Kidney (tissue), 14 donors: ENCODE measurements around the gene TANGO2. TPM values are rescaled to one million over a fixed set of nuclear protein-coding genes. Genes with fewer than 3 reads are reported as not detected.

Experiments used
- DNase-seq, 5 donors: peaks; one replicate each; pipeline ENCODE4 v3.0.0-alpha.2; 2013 to 2020
- FAIRE-seq: peaks from 2 replicates; lab custom pipeline; 2012; peaks lifted over from hg19 to GRCh38; lab: Jason Lieb, UNC
- H3K27ac ChIP-seq, 2 donors: one replicate each; pipeline ENCODE4 v1.7.0; 2013; ENCODE audit warnings: low read depth in 2 of 2, low read length in 2 of 2, inconsistent platforms in 1 of 2
- H3K27me3 ChIP-seq: one replicate; pipeline ENCODE4 v1.7.1; 2013; ENCODE audit warnings: low read length, inconsistent platforms; ENCODE audit not compliant: control insufficient read depth, insufficient read depth
- H3K36me3 ChIP-seq, 3 donors: one replicate each; pipeline versions ENCODE4 v1.7.0 to v1.7.1; 2013; ENCODE audit warnings: low read length in 3 of 3, control low read depth in 1 of 3, inconsistent platforms in 1 of 3; ENCODE audit not compliant: insufficient read depth in 3 of 3, control insufficient read depth in 2 of 3
- H3K4me1 ChIP-seq, 3 donors: one replicate each; pipeline versions ENCODE4 v1.7.0 to v1.7.1; 2013; ENCODE audit warnings: low read length in 3 of 3, inconsistent platforms in 1 of 3, low read depth in 1 of 3; ENCODE audit not compliant: control insufficient read depth in 2 of 3, insufficient read depth in 2 of 3
- H3K4me3 ChIP-seq, 3 donors: one replicate each; pipeline versions ENCODE4 v1.7.0 to v1.8.1; 2013; ENCODE audit warnings: low read length in 3 of 3, control low read depth in 1 of 3, inconsistent platforms in 1 of 3
- H3K9ac ChIP-seq, 3 donors: one replicate each; pipeline versions ENCODE4 v1.7.0 to v1.7.1; 2013; ENCODE audit warnings: low read length in 3 of 3, control low read depth in 1 of 3, inconsistent platforms in 1 of 3
- H3K9me3 ChIP-seq, 3 donors: one replicate each; pipeline versions ENCODE4 v1.7.0 to v1.7.1; 2013; ENCODE audit warnings: low read length in 3 of 3, control low read depth in 1 of 3, inconsistent platforms in 1 of 3; ENCODE audit not compliant: control insufficient read depth in 2 of 3, insufficient read depth in 1 of 3
- intact Hi-C: fragments of 100-400 bp; cut with DNase I; formaldehyde crosslinking; loops from one replicate; pipeline ENCODE4 v1.11.1; 2022
- polyA plus RNA-seq: library from polyadenylated mRNA; stranded (reverse); fragments of 350-450 nt; fragmentation: Illumina TruSeq; extraction: RNeasy Lipid Tissue Mini Kit (QIAGEN cat#74804); gene quantifications from one replicate; pipeline ENCODE4 v1.2.3, GENCODE V29; 2014; ENCODE audit warnings: low read depth, low replicate concordance; ENCODE audit not compliant: insufficient read depth
- total RNA-seq: library from RNA; stranded (reverse); fragmentation: NEBNext Ultra II Directional; extraction: Animal tissue kit (Norgen Biotek cat#: 25700); gene quantifications from one replicate; pipeline ENCODE4 v1.2.1, GENCODE V29; 2021
- TF ChIP-seq, protein P1 (sequence below): IDR thresholded peaks from 3 replicates; pipeline ENCODE4 v1.5.1; 2012; ENCODE audit warnings: mild to moderate bottlenecking, moderate library complexity, borderline replicate concordance; ENCODE audit not compliant: insufficient read depth; ENCODE audit errors: extremely low read depth
- donor health status: control.
- donor health status: control.
- donor health status: control.
- donor health status: control.
- donor health status: control.
- donor health status: DM: yes; HTN: yes; CAD: no.
- donor health status: Normal renal cell carcinoma (clear cell type).

The TANGO2 gene
- total and polyA plus RNA-seq, 2 donors from 2014 or later, result 27.7 to 37.3 TPM

GRCh38 chr22:19995611-19996339 is 25.1 kb upstream of the TANGO2 start:
- FAIRE-seq (no peak), DNase-seq (peak in 2 of 5 donors; percentile 62 to 92)
- H3K9ac ChIP-seq, result no peak overlapping the region
- peak overlapping the region; percentile 76 to 77 for H3K27ac ChIP-seq
- H3K36me3 ChIP-seq, result no peaks in the 10 kb centered on the region
- no peaks in the 10 kb centered on the region for H3K27me3 ChIP-seq
- TF ChIP-seq, protein P1, sequence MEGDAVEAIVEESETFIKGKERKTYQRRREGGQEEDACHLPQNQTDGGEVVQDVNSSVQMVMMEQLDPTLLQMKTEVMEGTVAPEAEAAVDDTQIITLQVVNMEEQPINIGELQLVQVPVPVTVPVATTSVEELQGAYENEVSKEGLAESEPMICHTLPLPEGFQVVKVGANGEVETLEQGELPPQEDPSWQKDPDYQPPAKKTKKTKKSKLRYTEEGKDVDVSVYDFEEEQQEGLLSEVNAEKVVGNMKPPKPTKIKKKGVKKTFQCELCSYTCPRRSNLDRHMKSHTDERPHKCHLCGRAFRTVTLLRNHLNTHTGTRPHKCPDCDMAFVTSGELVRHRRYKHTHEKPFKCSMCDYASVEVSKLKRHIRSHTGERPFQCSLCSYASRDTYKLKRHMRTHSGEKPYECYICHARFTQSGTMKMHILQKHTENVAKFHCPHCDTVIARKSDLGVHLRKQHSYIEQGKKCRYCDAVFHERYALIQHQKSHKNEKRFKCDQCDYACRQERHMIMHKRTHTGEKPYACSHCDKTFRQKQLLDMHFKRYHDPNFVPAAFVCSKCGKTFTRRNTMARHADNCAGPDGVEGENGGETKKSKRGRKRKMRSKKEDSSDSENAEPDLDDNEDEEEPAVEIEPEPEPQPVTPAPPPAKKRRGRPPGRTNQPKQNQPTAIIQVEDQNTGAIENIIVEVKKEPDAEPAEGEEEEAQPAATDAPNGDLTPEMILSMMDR, result no peak
- no peak overlapping the region for H3K4me3 ChIP-seq
- H3K4me1 ChIP-seq, result peaks cover 0 to 32% (median 13%) of the 10 kb centered on the region in 3 donors
- no peaks in the 10 kb centered on the region for H3K9me3 ChIP-seq
- intact Hi-C loops, result no loop called here

DNA sequence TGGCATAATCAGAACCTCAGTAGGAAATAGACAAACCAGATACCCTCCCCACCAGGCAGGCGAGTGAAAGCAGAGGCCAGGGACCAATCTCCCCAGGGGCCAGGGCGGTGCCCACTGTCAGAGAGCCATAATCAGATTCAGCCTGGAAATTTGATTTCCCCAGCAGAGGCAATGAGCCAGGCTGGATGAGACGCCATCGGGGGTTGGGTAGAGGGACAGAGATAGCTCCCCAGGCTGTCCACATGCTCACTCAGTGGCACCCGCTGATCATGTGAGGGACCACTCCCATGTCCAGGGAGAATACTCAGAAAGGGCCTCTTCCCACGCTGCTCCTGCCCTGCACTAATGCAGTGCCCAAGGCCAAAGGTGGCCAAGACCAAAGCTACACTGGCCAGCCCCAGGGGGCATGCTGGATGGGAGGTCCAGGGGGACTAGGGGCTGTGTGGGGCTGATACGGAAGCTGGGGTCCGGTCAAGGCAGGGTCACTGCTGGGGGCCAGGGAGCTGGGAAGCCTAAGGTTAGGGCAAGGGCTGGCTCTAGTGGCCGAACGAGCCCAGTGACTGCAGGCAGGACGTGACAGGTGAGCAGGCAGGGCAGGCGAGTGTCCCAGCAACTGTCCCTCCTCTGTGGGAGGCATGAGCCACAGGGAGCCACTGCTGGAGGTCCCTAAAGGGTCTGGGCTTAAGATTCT is 24.1 kb upstream of the TANGO2 start:
- Histone ChIP-seq H3K36me3 (no peaks in the 10 kb centered on the region), H3K27me3 (no peaks in the 10 kb centered on the region), H3K4me1 (peaks cover 0 to 33% (median 13%) of the 10 kb centered on the region in 3 donors), H3K4me3 (no peak overlapping the region), H3K9ac (no peak overlapping the region), H3K9me3 (no peaks in the 10 kb centered on the region), H3K27ac (no peak overlapping the region)
- FAIRE-seq (no peak), DNase-seq (peak in 1 of 5 donors; percentile 66)
- TF ChIP-seq, protein P1, result no peak
- intact Hi-C loops, result no loop called here

- intact Hi-C loops, result no loop called here
- peak in 1 of 5 donors; percentile 60 for DNase-seq
- no peak overlapping the region for H3K27ac ChIP-seq
These were observed 23.2 kb upstream of the TANGO2 start for GRCh38 chr22:19997561-19998231.

More at GRCh38 chr22:19997561-19998231, 23.2 kb upstream of the TANGO2 start:
- TF ChIP-seq, protein P1, result no peak
- no peak for FAIRE-seq
- H3K27me3 ChIP-seq, result no peaks in the 10 kb centered on the region
- H3K36me3 ChIP-seq, result no peaks in the 10 kb centered on the region
- no peak overlapping the region for H3K4me3 ChIP-seq
- H3K9me3 ChIP-seq, result no peaks in the 10 kb centered on the region
- no peak overlapping the region for H3K9ac ChIP-seq
- H3K4me1 ChIP-seq, result peaks cover 0 to 32% (median 13%) of the 10 kb centered on the region in 3 donors
